HPDE6-E6E7 (cell line): ENCODE results near the gene PLCB4.
A peak's percentile ranks its signal among the peaks of the same experiment; 100 is the strongest.

Experiments used
- DNase-seq: peaks from one replicate; pipeline ENCODE4 v3.0.0; 2011; ENCODE audit warnings: missing footprints; ENCODE audit errors: extremely low spot score

Gene PLCB4

DNA sequence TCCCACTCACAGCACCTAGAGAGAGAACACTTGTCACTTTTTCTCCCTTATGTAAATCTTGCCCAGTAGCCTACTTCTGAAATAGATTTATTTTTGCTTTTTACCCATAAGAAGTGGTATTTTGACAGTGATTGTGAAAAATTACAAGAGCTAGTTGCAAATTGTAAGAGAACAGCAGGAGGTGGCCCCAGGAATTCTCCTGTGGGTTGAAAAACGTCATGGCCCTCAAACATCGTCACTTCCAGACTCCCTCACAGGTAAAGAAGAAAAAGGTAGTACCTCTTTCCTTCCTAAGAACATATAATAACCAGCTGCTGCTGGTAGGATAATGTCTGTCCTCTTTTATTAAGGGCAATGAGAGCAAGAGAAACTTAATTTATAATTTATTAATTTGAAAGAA lies 376.0 kb downstream of the PLCB4 start:
- DNase-seq = no peak

DNA sequence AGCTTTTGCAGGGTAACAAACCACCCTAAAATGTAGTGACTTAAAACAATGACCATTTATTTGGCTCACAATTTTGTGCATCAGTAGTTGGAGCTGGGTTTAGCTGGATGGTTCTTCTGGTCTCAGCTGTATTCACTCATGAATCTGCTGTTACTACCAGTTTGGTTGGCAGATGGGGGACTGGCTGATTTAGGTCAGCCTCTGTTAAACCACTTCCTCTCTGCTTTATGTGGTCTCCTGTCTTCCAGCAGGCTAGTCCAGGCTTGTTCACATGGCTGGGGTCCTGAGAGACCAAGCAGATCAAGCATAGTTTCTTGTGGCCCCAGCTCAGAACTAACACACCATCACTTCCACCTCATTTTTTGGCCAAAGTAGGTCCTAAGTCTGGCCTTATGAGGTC lies 378.3 kb downstream of the PLCB4 start:
- no peak for DNase-seq

DNA sequence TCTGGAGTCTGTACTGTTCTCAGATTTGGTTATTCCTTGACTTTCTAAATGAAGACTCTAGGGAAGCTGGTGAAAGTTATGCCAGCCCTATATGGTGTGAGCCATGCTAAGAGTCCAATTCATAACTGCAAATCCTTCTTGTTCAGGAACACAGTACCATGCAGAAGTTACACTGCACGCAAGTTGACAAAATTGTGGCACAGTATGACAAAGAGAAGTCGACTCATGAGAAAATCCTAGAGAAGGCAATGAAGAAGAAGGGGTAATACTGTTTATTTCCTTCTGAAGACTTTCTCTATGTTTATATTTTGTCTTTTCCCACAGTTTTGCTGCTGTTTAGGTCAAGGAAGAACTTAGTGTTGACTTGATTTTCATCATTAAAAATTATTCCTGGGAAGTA lies 384.3 kb downstream of the PLCB4 start:
- no peak for DNase-seq

DNA sequence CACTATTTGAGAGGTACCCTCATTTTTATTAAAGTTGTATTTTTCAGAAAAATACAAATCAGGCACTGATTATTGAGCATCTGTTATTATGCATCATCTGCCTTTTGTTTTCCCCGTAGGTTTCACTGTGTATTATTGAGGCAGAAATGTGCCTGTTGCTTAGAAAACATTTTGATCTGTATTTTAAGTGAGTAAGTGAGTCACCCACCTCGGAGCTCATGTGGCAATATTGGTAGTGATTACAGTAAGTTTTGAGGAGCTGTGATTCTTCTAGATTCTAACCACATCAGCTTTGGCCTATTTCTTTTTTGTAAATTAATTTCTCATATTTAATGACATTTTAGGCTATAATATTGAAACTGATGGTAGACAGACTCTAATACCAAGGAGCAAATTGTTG lies 385.9 kb downstream of the PLCB4 start:
- DNase-seq = no peak

DNA sequence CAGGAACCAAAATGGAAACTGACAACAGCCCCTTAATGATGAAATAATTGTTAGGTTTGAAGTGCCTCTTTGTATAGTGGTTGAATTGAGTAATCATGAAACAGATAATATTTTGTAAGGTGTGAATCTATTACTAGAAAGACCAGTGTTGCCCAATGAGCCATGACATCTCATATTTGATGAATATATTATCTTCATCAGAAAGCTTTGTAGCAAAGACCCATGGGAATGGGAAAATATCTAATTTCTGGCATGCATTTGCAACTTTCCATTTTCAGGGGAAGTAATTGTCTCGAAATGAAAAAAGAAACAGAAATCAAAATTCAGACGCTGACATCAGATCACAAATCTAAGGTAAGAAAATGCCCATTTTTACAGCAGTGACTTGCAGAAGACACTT lies 388.2 kb downstream of the PLCB4 start:
- no peak for DNase-seq

DNA sequence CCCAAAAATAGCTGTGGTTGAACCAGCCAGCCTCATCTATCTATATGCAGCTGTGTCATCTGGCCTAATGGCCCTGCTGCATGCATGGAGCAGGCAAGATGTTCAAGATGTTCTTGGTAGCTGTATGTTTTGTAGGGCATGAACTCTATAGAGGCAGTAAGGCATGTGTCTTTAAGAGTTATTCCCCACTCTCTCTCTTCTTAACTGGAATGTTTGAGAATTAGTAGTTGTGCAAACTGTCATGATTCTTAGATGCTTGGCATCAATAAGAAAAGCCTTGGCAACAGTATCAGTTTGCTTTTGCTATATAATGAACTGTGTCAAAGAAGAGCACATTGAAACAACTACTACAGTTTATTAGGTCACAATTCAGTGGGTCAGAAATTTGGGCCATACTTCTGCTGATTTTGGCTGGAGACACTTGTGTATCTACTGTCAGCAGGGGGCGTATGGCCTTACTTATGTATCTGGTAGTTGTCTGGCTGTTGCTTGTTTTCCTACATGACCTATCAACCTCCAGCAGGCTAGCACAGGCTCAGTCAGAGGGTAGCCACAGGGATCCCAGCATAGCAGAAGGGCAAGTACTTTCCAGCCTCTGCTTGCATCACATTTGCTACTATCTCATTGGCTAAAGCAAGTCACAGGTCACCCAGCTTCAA lies 389.4 kb downstream of the PLCB4 start:
- peak; percentile 17 for DNase-seq

DNA sequence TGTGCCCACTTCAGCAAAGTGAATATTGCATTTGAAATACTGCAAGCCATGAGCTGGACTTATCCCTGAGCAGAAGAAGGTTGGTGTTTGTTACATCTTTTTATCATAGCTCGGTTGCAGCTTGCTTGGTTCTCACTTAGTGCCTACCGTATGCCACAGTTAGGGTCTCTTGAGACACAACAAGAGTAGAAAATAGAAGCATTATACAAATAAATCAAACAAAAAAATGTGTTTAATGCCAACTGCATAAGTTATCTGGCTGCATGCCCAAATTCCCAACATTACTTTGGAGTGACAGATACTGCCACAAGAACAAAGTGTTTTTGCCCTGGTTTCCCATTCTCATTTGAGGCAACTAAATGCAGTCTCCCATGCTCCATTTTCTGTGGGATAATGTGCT lies 391.6 kb downstream of the PLCB4 start:
- no peak for DNase-seq

DNA sequence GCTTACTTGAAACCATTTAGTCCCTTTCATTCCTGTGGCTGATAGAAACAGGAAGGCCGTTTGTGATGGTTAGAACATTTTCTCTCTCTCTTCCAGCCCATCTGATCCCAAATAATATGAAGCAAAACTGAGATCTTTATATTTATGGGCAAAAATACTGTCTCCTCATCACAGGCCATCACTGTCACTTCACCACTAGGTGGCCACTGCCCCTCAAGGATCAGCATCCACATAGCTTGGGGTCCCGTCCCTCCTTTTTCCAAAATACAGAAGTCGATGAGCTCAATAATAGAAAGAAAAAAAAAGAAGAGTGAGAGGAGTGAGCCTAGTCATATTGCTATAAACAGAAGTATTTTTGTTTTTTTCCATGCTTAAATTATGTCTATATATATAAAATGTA lies 399.1 kb downstream of the PLCB4 start:
- DNase-seq = no peak

DNA sequence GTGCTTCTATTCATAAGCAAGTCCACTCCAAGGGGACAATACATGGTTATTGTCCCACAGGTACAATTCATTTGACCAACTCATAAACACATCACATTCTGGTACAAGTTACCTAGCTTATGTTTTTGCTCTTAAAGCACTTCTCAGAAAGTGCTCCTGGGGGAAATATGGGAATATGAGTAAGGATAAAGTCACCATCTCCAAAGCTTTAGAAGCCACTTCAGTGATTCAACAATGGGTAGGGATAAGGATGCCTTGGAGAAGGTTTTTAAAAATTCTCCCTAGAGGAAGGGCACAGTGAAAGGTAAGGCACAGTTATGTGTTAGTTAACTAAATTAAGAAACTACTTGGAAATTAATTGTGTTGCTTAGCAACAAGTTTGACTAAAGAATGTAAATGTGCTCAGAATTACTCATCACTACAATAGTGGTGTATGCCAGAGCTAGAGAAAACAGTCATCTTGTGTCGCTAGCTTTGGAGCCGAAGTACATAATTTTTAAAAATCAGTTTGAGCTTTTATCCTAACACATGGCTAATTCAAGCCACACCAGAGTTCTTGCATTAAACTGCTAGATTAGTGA lies 406.0 kb downstream of the PLCB4 start:
- no peak for DNase-seq

DNA sequence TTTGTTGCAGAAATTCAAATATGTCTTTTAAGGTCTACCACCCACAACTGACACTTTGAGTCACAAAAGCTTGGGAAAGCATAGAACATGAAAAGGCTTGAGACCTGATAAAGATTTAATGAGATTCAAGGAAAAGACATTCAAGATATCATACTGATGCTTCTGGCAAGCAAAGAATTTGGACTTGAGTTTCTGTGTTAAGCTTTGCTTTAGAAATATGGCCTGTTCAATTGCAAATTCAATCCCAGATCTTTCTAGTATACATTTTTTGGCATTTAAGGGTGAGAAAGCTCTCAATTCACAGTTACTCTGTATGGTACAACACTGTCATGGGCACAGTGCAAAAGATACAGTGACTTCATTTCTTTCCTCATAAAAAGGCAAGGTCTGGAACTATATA lies 406.6 kb downstream of the PLCB4 start:
- DNase-seq = no peak

DNA sequence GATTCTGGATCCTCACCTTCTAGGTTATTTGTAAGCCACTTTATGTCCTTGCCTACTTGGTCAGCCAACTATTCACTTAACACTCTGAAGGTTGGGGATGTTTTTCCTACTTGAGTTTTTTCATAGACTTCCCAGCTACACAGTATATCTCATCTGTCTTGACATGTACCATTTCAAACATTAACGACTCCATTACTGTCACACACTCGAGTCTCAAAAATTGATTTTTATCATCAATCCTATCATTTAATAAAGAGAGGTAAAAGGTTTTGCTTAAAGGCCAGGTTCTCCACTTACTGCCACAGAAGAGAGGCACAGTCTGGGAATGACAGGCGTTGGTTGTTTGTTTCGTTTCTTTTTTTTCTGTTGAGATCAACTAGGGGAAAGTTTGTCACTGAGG lies 407.3 kb downstream of the PLCB4 start:
- DNase-seq = no peak

DNA sequence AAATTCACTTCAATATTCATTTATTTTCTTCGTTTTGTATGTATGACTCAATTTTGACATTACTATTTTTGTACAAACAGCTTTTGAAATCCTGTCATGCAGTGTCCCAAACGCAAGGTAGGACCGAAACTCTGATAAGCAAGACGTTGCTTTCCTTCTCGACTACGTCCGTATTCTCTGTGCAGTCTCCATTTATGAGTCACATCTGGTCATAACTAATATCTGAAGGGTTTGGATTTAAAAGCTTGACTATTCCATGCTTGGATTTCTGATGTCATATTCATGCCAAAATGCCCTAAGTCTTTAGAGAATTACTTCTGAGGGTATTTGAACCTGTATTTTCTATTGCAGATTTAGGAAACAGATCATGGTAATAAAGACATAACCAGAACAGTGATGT lies 407.8 kb downstream of the PLCB4 start:
- DNase-seq = no peak

DNA sequence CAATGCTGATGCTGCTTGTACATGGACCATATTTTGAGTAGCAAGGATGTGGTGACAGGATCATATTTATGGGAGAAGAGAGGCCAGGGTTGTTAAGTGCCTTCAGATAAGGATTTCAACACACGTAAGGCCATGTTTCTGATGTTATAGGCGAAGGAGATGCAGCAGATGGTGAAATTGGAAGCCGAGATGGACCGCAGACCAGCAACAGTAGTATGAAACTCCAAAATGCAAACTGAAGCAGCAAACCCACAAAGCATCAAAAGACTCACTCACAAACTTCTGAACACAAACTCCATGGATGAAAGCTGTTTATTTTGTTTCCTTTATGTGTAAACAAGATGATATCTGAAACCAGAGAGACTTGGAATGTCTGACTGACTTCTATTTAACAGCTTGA lies 409.9 kb downstream of the PLCB4 start:
- no peak for DNase-seq

DNA sequence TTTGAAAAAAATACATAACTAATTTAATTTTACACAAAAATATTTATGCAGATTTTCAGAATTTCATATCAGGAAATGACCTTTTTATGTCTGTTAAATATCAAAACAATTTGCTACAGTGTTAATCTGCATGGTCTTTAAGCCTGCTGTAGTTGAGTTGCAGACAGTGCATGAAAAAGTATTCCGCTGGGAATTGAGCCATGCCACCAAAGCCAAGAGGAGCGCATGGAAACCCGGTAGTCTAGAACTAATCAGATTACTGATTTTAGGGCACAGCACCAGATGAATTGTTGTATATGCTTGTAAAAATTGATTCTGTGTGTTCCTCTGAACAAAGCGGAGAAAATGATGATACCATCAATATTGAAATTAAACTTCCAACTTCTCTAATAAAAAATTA lies 411.2 kb downstream of the PLCB4 start:
- no peak for DNase-seq

DNA sequence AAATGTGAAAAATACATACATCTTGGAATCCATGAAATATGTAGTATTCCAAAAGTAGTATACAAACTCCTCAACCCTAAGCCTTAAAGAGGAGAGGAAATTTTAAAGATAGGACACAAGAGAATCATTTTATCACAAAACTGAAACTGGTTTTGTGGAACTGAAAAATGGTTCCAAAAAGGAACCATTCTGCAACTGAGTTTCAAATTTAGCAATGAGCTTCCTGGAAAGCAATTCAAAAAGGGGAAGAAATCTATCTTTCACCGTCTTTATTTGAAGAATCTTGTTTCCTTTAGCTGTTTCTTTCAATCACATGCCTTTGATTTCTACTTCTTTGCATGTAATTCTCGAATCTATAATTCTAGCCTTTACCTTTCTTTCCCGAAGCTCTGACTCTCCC lies 413.3 kb downstream of the PLCB4 start:
- DNase-seq = no peak

DNA sequence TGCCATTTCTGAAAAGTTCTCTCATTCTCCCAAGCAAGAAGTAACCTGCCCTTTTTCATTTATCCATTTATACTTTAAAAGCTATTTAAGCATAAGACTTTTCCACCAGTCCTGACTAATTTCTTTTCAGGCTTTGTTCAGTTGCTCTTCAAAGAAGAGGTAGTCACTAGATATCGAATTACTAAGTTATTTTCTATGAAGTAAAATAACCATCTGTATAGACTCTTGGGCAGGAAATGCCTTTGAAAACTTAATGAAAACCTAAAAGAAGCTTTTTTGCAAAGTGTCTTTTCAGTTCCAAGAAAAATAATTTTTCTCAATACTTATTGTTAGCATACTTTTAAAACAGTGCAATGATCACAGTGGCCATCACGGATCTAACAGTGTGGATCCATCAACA lies 414.2 kb downstream of the PLCB4 start:
- no peak for DNase-seq

DNA sequence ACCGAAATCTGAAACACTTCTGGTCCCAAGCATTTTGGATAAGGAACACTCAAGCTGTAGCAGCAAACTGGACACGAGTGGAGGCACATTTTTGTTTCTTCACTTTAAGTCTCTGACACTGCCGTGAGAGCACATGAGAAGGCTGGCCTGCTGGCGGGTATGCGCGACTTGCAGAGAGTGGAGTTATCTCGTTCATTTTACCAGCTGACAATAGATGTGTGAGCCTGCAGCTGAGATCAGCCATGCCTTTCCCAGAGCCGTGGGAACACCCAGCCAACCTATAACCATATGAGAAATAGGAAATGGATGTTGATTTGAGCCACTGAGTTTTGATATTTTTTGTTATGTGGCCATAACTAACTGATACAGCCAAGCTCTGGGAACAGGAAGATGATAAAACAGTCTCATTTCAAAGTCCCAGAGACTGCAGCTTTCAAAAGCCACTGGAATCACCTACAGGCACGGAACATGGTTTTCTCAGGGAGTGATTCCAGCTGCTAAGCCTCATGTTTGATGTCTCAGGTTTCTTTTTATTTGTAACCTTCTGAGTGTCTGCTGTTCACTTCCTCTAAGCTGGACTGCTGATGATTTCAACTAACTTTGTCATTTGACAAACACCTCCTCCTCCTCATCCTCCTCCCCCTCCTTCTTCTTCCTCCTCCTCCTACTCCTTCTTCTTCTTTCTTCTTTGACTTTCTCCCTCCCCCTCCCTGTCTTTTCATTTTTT lies 416.9 kb downstream of the PLCB4 start:
- no peak for DNase-seq

DNA sequence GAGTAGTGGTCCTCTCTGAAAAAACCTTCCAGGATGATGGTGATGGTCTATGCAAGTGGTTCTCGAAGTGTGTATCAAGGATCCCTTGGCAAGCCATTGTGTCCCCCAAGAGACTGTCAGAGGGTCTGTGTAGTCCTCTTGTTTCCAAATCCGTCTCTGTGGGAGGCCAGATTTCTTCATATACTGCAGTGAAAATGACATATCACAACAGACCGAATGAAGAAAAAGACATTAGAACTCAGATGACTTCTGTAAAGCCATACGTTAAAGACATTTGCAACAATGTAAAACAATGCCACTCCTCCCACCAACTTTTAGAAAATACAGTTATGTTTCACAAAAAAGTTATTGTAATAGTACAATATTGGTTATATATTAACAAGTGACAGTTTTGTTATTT lies 418.3 kb downstream of the PLCB4 start:
- DNase-seq = no peak

DNA sequence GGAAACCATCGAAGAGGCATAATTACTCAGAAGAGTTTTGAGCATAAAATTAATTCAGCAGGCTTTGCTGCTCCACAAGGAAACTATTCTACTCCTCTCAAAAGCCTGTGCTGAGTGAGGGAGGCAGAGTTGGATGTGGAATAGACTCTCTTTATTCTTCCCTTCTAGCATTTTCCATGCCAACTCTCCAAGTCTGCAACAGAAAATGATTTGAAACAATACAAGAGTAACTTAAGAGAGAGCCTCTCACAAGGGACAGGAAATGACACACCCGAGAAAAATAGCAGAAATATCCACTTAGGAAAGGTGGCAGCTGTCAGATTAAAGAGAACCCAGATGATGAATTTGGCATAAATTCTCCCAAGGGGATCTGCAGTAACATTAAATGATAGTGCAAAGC lies 419.2 kb downstream of the PLCB4 start:
- DNase-seq = no peak

DNA sequence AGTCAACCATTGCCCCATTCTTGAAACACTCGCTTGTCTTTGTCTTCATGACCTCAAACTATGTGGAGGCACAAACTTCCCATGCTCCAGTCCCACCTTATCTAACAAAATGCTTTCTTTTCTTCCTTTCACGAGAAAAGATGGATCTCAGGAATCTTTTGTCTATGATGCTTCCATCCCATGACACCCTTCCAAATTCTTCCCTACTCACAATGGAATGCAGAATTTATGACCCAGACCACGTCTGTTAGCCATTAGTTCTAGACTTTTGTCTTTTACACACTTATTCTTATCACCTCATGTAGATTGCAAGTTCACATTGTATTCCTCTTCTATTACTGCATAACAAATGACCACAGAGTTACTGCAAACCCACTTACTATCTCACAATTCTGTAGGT lies 421.3 kb downstream of the PLCB4 start:
- no peak for DNase-seq

DNA sequence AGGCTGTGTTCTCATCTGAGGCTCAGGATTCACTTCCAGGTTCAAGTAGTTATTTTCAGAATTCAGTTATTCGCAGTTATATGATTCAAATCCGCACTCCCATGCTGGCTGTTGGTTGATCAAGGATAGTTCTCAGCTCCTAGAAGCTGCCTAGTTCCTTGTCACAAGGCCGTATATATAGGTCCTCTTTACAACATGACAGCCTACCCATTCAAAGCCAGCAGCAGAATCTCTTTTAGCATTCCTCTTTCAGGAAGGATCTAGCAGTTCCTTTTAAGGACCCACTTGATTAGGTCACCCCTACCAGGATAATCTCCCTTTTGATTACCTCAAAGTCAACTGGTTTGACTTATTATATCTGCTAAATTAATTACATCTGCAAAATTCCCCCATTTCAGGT lies 421.7 kb downstream of the PLCB4 start:
- DNase-seq = no peak

DNA sequence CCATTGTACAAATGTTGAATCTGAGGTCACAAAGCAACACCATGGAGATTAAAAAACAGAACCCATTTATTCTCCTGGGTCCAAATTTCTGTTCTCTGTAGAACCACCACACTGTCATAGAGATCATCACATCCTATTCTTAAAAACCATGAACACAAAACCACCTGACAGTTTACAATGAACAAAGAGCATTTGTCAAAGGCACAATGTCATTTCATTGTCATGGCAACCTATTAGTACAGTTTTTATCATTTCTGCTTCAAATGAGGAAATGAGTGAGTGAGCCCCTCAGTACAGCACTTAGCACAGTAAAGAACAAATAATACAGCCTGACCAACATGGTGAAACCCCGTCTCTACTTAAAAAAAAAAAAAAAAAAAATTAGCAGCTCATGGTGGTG lies 422.4 kb downstream of the PLCB4 start:
- DNase-seq = no peak

DNA sequence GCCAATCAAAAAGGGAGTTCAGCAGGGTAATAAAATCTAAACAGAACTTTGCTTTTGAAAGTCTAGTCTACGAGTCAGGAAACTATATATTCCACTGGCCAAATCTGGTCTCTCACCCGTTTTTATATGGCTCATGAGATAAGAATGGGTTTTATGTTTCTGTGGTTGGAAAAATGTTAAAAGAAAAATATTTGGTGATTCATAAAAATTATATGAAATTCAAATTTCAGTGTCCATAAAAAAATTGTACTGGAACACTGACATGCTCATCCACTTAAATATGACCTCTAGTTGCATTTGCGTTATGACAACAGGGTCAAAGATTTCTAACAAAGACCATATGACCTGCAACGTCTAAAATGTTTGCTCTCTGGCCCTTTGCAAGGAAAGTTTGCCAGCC lies 423.2 kb downstream of the PLCB4 start:
- DNase-seq = no peak

DNA sequence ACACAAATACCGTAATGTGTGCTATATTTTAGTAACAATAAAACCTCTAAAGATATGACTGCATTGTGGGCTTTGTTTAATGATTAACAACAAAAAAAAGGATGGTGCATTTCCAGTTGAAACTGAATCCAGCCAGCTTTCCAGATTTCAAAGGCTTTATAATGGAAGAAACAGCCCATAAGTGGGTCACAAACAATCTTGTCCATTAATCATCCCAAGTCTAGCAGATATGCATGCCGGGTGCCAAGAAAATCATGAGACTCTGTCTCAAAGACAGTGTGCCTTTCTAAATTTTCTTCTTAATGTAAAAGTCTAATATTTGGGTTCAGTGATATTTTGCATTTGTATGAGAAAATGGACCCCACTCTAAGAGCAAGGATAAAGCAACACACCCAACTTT lies 424.9 kb downstream of the PLCB4 start:
- DNase-seq = no peak
